ENCODE data around the gene NAALADL2. TPM values are rescaled to one million over a fixed set of nuclear protein-coding genes. Genes with fewer than 3 reads are reported as not detected.

The NAALADL2 gene
- total and polyA plus RNA-seq, 2 donors (not counting 3 experiments of a cell fraction or from before 2014, with no cell fraction given), result 1.1 to 4.0 TPM

GRCh38 chr3:175273573-175273972 is 414.4 kb downstream of the NAALADL2 start:
- dilution Hi-C loops (cut with MboI; ENCODE audit: extremely low pct_ligation_motif_present, low sequenced_read_pairs), result no loop called here
- no peaks in the 10 kb centered on the region for H3K4me1 ChIP-seq (ENCODE audit: control insufficient read depth, extremely low read depth, insufficient read depth, low read length)
- POLR2A ChIA-PET, result no interaction called here
- BruUV-seq (replicated peaks), result no TSS peak
- CTCF ChIA-PET, result no interaction called here
- H3K79me2 ChIP-seq (ENCODE audit: control insufficient read depth, insufficient read depth, low read length), result no peaks in the 10 kb centered on the region
- no peak overlapping the region for H2AFZ ChIP-seq (ENCODE audit: low read depth, low read length)
- H3K4me2 ChIP-seq (ENCODE audit: insufficient read depth, low read length), result no peak overlapping the region
- no peak overlapping the region for H3K4me3 ChIP-seq (replicated peaks in 1 of 3; ENCODE audit: insufficient read depth in 1 of 3, low read depth in 1 of 3, low read length in 3 of 3)
- no peaks in the 10 kb centered on the region for H3K36me3 ChIP-seq (ENCODE audit: control insufficient read depth in 2 of 2, extremely low read depth in 1 of 2, insufficient read depth in 2 of 2, low read length in 2 of 2)
- TF ChIP-seq JUN (IDR thresholded peaks at IDR 0.05; ENCODE audit: borderline replicate concordance, insufficient read depth, insufficient read length, low read depth) (no peak), FOS (IDR thresholded peaks at IDR 0.05; ENCODE audit: borderline replicate concordance, insufficient read depth, low read length) (no peak), GATA2 (IDR thresholded peaks at IDR 0.05; ENCODE audit: insufficient read depth, insufficient read length, low read depth, low read length) (no peak), POLR2A (IDR thresholded peaks at IDR 0.05; ENCODE audit: low read depth, low read length) (no peak), CTCF (IDR thresholded peaks at IDR 0.05; ENCODE audit: extremely low read depth in 1 of 2, insufficient read depth in 1 of 2, low read depth in 1 of 2, low read length in 2 of 2) (no peak), POLR2AphosphoS5 (IDR thresholded peaks at IDR 0.05; ENCODE audit: insufficient read depth, low read depth, low read length) (no peak), MAX (IDR thresholded peaks at IDR 0.05; ENCODE audit: insufficient read depth, insufficient read length) (no peak), MYC (IDR thresholded peaks at IDR 0.05; ENCODE audit: low read depth, low read length) (no peak), EZH2 (IDR thresholded peaks at IDR 0.05; ENCODE audit: borderline replicate concordance, low read depth, low read length, severe bottlenecking) (no peak)
- no peaks in the 10 kb centered on the region for H3K27me3 ChIP-seq (ENCODE audit: control insufficient read depth in 2 of 2, insufficient read depth in 2 of 2, low read length in 2 of 2)
- no peak for FAIRE-seq
- no peak overlapping the region for H3K9ac ChIP-seq (replicated peaks; ENCODE audit: extremely low read depth, insufficient read depth, low read length)
- no peak overlapping the region for H3K27ac ChIP-seq (ENCODE audit: insufficient read depth, low read depth, low read length)
- intact Hi-C loops (cut with micrococcal nuclease), result no loop called here
- H3K9me3 ChIP-seq (replicated peaks; ENCODE audit: control insufficient read depth, insufficient read depth, low read length), result no peaks in the 10 kb centered on the region
- no peaks in the 10 kb centered on the region for H4K20me1 ChIP-seq (replicated peaks; ENCODE audit: control insufficient read depth, extremely low read depth, insufficient read depth, low read length)
- no peaks in the 10 kb centered on the region for H3K9me1 ChIP-seq (replicated peaks; ENCODE audit: control insufficient read depth, extremely low read depth, insufficient read depth, low read length)
- DNase-seq (ENCODE audit: low read depth, low spot score), result no peak

Data from endothelial cell of umbilical vein (primary cell).